IMR-90 (cell line): ENCODE results near the gene SNX33.
"Not testable (repeated sequence)": the region's sequence is repeated elsewhere in the genome, so short reads cannot be mapped to it uniquely, and the experiment has no call there.

Experiments
- BHLHE40 ChIP-seq: fragments of 150-350 bp; IDR thresholded peaks from 2 replicates; pipeline ENCODE4 v1.6.1; 2016; ENCODE audit warnings: mild to moderate bottlenecking, low read depth, low read length
- MXI1 ChIP-seq: IDR thresholded peaks from 2 replicates; pipeline ENCODE4 v1.6.1; 2012; ENCODE audit warnings: low read depth, mild to moderate bottlenecking, low read length, moderate library complexity, borderline replicate concordance
- POLR2A ChIP-seq: IDR thresholded peaks from 2 replicates; pipeline ENCODE4 v1.6.1; 2012; ENCODE audit warnings: mild to moderate bottlenecking, low read depth, low read length
- TF ChIP-seq, protein P1 (sequence below): conservative IDR thresholded peaks from 2 replicates; pipeline ENCODE4 v1.5.1; 2012; ENCODE audit warnings: mild to moderate bottlenecking, low read depth, low read length, improper control_type of control experiment

DNA sequence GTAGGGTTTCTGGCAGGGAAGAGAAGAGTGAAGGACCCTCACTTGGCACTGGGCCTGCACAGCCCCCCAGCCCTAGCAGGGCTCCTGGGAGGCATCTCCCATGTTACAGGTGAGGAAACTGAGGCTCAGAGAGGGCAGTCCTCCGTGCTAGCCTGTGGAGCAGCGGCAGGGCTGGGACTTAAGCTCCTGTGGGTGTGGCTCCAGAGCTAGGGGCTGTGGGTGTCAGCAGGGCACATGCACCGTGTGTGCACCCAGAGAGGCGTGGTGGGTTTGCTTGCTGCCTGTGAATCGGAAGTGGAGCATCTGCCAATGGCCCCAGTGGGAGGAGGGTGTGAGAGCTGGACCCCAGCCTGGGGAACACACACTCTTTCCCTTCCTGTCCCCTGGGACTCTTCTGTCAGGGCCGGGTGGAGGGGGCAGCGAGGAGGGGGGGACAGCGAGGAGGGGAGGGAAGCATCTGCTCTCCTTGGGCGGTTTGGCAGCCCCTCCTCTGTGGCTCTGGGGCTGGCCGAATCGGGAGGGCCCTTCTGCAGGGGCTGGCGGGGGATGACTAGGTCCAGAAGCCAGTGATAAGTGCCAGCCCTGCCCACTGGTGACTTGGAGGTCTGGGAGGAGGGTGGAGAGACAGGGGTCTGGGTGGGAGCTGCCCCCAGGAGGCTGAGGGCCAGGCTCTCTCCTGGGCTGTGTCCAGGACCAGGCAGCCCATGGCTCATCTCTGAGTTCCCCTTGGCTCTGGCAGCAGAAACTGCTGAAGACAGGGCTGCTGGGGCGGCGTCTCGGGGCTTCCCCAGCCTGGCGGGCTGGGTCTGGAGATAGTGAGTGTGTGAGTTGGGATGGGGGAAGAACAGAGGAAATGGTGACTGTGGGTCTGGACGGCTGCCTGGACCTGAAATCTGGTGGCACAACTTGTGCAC lies 52.5 kb downstream of the SNX33 start:
- TF ChIP-seq, protein P1, sequence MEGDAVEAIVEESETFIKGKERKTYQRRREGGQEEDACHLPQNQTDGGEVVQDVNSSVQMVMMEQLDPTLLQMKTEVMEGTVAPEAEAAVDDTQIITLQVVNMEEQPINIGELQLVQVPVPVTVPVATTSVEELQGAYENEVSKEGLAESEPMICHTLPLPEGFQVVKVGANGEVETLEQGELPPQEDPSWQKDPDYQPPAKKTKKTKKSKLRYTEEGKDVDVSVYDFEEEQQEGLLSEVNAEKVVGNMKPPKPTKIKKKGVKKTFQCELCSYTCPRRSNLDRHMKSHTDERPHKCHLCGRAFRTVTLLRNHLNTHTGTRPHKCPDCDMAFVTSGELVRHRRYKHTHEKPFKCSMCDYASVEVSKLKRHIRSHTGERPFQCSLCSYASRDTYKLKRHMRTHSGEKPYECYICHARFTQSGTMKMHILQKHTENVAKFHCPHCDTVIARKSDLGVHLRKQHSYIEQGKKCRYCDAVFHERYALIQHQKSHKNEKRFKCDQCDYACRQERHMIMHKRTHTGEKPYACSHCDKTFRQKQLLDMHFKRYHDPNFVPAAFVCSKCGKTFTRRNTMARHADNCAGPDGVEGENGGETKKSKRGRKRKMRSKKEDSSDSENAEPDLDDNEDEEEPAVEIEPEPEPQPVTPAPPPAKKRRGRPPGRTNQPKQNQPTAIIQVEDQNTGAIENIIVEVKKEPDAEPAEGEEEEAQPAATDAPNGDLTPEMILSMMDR: not testable (repeated sequence)
- not testable (repeated sequence) for TF ChIP-seq MXI1, BHLHE40, POLR2A
